ENCODE data around the gene MBD2.
"Not testable (repeated sequence)": the region's sequence is repeated elsewhere in the genome, so short reads cannot be mapped to it uniquely, and the experiment has no call there.

The MBD2 gene

DNA sequence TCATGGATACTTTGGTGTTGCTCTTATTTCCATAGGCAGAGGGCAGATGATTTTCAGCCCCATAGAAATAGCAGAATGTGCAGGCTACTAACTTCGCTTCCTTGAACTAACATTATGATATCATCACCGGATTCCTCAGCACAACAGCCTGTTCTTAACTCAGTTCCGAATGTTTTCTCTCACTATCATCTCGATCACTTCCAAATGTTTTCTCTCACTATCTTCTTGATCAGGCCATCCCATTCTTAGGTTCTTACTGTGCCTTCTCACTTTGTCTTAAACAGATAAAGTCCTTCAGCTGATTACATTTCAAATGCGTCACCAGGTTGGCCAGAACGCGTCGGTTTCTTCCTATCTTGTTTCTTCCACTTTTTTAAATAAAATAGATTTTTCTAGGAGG is 11.4 kb upstream of the MBD2 start:
- DNase-seq (ENCODE audit: low read depth in 2 of 2): no peak

DNA sequence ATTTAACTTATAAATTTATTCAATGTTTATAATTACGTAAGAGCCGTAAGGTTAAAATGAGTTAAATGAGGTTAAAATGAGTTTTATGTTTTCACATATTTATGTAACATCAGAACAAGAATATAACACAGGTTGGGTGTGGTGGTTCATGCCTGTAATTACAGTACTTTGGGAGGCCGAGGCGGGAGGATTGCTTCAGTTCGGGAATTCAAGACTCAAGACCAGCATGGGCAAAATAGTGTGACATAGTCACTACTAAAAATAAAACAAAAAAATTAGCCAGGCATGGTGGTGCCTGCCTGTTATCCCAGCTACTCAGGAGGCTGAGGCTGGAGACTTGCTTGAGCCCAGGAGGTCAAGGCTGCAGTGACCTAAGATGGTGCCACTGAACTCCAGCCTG is 9.3 kb upstream of the MBD2 start:
- no peak for DNase-seq (ENCODE audit: low read depth in 2 of 2)

DNA sequence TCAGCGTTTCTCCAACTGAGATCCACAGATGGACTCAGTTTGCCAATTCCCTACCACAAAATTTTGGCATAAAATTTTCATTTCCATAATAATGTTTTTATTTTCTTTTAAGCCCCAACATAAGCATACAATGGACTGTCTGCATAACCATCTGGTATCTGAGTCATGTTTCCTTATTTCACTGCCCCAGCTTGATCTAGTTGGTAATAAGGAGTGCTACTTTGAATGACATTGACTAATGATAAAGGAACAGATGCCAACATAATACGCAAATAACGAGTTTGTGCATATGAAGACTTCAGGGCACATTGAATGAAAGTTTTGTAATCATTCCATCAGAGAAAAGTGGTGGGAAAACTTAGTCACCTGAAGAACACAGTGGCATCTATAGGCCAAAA is 8.8 kb upstream of the MBD2 start:
- DNase-seq (ENCODE audit: low read depth in 2 of 2): no peak

DNA sequence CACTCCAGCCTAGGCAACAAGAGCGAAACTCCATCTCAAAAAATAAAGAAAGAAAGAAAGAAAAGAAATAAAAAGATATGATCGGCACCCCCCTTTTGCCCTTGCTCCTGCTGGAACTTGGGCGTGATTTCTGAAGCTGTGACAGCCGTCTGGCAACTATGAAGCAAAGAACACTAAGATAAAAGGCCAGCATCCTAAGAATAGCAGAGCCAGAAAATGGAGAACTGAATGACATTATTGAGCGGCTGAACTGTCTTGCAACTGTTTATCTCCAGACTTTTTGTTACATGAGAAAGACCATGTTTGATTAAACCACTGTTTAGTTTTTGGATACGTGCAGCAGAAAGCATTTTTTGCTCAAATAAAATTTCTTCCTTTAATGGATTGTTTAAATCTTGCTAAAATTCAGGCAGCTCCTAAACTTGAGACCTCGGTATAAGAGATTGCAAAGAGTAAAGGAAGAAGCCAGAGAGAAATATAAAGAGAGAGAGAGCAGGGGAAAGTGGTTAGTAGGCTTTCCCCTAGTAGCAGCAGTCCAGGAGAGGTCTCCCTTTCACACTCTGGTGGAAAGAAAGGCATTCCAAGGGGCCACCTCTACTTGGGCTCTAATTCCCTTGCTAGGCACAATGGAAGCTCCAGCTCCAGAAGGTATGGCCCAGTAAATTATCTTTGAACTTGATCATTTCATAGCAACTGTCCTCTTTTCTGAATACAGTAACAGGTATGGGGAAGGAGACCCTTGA is 8.2 kb upstream of the MBD2 start:
- no peak for DNase-seq (ENCODE audit: low read depth in 2 of 2)

DNA sequence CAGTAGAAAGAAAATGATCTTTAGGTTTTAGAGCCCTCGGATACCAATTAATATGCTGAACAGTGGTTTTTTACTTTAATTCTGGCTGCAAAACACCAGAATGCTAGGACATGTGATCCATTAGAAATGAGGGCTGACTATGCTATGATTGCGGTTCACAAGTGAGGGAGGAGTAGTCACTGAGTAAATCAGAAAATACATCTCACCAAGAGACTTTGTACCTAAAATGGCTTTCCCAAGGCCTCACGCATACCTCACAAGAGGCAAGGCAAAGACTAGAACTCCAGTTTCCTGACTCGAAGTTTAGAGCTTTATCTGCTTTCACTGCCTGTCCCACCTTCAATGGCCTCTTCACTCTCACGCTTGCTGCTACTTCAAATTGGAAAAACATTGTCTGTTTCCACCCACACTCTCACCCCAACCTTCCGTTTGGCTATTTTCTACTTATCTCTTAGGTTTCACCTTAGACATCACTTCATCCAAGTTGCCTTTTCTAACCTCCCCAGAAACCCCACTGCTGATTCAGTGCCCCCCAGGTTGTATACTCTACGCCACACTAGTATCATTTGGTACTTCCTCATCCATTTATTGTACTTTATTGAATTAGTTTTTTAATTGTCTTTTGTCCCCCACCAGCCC is 5.1 kb upstream of the MBD2 start:
- no peak for DNase-seq (ENCODE audit: low read depth in 2 of 2)

DNA sequence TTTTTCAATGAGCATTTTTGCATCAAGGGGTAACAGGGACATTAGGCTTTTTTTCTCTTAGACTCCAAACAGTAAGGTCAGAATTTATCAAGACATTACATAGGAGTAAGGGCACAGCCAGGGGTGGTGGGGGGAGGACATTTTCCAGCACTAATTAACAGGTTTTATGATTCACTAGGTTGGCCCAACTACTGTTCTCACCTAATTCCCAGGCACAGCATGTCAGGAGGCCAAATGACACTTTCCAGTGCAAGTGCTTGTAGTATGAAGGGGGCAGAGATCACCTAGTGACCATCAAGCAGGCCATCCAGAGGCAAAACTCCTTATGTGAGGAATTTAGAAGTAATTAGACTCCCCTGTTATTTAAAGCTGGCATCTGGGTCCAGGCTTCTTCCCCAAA is 3.9 kb upstream of the MBD2 start:
- no peak for DNase-seq (ENCODE audit: low read depth in 2 of 2)

DNA sequence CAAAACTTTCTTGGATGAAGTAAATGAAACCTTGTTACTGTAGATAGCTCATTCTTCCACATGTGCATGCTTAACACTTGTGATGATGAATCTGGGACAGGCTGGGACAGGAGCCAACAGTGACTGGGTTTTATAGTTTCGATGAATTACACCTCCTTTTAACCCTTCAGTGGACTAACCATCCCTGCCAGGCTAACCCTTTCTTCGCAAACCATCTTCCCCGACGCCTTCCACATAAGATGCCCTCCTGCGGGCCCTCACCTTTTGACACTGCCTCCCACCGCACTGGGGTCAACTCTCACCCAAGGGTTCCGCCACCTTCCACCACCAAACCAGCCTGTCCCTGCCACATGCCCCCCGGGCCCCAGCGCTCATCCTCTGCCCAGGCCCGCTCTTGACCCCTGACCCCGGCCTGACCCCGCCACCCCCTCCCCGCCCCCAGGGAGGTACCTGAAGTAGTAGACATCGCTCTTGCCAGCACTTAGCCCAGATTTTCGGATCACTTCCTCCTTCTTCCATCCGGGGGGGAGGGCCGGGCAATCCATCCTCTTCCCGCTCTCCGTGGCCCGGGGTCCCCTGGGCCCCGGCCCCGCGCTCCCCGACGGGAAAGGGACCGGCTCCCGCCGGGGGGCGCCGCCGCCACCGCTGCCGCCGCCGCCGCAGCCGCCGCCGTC is 764 bp downstream of the MBD2 start:
- DNase-seq (ENCODE audit: low read depth in 2 of 2): peak; percentile 22 to 33

DNA sequence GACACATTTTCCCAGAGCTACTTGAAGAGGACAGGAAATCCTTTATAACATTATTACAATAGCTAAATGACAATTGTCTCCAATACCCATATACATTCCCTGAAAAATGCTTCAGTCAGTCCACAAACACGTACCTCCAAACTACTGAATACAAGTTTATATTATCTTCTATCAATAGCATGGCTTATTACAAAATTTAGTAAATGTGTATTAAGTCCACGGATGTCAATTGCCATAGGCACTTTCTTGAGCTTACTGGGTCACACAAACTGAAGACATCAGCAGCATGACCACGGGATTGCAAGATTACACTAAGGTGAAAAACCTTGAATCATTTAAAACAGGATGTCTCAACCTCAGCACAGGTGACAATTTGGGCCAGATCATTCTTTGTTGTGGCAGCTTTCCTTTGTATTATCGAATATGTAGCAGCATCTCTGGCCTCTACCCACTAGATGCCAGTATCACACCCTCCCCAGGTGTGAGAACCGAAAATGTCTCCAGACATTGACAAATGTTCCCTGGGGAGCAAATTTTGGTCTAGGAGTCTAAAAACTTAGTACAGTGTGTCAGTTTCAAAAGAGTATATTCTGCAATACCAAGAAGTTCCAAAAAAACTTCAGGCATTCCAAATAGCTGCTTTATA is 1.4 kb downstream of the MBD2 start:
- DNase-seq (ENCODE audit: low read depth in 2 of 2): peak in 1 of 2 donors; percentile 27

DNA sequence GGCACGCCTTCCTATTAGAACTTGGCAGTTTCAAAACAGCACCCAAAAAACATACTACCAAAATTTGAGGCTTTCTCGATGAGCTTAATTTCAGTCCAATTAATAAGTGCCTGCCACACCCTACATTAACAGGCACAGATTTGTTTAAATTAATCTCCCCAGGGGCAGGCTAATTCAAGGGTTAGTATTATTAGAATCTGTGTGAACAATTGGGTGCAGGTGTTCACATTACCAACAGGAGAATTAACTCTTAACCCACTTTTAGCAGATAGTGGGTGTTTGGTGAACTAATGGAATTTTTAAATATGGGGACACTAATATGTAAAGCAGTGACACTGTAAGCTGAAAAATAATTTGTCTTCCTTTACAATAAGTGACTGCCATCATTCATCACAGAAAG is 4.1 kb downstream of the MBD2 start:
- DNase-seq (ENCODE audit: low read depth in 2 of 2): no peak

DNA sequence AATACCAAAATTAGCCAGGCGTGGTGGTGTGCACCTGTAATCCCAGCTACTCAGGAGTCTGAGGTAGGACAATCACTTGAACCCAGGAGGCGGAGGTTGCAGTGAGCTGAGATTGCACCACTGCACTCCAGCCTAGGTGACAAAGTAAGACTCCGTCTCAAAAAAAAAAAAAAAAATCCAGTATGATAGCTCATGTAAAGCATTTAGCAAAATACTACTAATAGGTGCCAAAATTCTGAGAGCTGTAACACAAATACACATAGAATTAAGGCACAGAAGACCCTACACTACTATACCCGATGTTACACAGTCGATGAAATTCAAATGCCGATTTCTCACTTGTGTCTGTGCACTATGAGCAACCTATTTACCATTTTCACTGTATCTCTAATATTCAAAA is 5.7 kb downstream of the MBD2 start:
- DNase-seq (ENCODE audit: low read depth in 2 of 2): not testable (repeated sequence)

DNA sequence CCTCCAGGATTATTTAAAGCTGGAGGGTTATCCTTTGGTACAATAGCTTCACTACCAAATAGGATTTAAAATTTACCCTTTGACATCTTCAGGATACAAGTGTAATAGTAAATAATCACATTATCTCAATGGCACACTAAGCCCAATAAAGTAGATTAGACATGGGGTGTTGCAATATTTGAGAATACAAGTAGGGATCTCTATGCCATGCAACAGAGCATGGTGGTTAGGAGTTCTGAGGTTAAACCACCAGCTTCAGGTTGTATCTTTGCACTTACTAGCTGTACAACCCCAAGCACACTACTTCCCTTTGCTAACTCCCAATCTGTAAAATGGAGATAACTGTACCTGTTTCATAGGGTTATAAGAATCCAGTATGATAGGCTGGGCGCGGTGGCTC is 6.2 kb downstream of the MBD2 start:
- no peak for DNase-seq (ENCODE audit: low read depth in 2 of 2)

DNA sequence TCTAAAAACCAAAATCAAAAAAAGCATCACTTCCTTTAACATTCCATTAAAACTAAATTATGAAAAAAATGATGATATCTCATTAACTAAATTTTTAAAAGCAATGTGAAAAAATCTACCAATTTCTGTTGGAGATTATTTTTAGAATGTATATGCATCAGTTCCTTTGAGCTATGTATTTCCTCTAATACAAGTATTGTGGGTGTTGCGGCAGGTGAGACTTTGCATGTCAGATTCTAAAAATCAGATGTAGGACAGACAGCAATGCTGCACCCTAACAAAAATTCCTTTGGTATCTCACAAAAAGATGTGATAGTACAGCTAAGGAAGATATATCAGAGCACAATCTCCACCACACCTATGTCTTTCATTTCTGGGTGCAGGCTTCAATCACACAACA is 6.8 kb downstream of the MBD2 start:
- DNase-seq (ENCODE audit: low read depth in 2 of 2): no peak

DNA sequence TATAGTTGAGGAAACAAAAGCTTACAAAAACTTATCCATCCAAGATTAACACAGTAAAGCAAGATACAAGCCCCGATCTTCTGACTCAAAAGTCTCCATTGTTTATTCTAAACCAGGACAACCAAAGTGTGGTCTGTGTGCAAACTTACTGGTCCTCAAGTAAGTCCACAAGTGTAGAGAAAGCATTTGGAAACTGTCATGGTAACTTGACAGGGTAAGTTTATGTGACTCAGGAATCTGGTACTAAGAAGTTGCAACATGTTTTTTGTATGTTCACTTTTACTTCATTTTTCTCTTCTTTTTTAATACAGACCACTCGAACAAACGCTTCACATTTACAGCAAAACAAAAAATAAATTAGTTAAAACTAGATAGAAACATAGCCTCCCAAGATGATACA is 9.4 kb downstream of the MBD2 start:
- DNase-seq (ENCODE audit: low read depth in 2 of 2): no peak

DNA sequence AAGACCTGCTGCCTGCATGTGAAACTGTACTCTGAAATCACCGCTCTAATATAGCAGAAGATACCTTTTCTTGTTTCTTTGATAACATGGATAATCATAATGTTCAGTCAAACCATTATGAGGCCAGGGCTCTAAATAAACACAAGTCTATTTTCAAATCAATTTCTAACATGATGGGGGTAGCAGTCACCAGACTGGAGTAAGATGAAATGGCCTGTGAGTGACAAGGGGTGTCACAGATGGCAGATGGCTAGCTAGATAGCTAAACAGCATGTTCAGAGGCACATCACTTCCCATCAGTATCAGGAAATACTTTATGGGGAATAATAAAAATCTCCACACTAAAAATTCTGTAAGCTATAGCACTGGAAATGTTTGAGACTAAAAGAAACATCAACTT is 14.0 kb downstream of the MBD2 start:
- DNase-seq (ENCODE audit: low read depth in 2 of 2): no peak

DNA sequence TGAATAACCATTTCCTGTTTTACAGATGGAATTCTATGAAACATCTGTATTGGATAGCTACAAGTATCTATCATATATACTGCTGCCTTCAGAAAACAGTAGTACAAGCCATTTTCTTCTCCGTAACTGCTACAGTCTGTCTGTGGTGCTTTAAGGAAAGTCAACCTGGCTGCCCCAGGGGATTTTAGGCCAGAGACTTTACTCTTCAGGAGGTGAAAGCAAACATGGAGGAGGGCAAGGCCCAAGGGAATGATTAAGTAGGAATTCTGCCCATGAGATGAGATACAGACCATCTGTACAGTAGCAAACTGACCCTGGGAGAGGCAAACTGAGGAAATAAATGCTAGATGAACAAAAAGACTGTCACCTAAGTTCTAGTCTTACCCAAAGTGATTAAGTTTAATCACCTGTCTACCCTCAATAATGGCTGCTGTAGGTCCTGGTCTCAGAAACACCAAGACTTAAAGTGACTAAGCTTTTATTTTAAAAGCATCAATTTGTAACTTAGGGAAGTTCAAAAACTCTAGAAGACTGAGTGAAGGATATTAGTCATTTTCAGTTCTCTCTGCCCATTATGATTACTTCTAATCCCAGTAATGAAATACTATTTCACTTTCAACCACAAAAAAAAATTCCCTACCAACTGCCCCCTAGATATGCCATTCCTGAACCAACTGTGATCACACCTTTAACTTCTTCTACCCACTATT is 14.8 kb downstream of the MBD2 start:
- DNase-seq (ENCODE audit: low read depth in 2 of 2): no peak

DNA sequence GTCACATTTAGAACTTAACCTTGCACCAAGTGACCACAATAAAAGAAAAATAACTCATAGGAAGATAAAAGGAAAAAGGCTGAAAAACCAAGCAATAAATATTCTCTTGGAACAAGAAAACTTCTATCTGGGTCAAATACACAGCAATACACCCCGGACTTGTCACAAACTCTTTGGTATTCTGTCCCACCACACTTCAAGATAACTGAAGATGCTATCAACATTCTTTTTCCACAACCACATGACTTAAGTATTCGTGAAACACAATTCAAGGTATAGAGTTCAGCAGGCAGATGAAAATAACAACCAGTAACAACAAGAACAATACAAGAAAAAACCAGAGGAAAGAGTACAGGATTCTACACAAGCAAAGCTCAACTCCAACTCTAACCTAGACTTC is 18.0 kb downstream of the MBD2 start:
- no peak for DNase-seq (ENCODE audit: low read depth in 2 of 2)

DNA sequence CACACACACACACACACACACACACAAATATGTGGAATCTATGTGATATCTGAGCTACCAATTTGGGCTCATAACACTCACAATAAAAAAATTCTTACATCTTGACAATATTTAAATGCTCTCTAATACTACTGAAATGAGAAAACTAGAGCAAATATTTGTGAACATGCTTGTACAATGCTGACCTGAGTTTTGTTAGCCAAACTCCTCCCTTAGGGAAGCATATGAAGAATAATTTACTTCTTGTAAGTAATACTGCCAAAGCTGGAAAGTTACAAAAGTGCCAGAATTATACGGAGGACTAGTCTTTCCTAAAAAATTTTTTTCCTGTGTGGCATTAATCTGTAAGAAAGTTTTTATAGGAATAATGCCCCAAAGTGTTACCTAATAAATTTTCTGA is 18.5 kb downstream of the MBD2 start:
- DNase-seq (ENCODE audit: low read depth in 2 of 2): no peak

DNA sequence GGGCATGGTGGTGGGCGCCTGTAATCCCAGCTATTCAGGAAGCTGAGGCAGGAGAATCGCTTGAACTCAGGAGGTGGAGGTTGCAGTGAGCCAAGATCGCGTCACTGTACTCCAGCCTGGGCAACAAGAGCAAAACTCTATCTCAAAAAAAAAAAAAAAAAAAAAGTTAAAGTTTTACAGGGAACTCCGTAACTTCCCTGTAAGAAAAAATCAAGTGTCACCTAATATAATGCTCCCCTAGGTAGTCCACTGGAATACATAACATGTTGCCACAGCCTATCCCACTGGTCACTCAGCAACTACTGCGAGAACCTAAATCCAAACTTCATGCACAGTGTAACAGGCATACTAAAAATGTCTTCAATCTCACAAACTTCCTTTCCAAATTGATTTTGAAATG is 19.0 kb downstream of the MBD2 start:
- DNase-seq (ENCODE audit: low read depth in 2 of 2): not testable (repeated sequence)

DNA sequence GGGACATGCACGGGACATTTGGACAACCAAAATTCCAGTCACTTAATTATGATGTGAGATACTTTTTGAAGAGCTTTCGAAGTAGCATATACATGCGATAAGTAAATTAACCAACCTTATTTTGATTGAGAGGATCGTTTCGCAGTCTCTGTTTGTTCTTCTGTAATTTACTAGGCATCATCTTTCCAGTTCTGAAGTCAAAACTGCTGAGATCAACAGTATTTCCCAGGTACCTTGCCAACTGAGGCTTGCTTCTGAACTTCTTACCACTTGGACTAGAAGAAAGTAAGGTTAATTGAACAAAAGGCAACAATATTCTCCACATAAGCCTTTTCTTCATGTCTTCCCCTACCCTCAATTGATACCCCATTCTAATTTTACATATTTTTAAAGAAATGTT is 19.6 kb downstream of the MBD2 start:
- DNase-seq (ENCODE audit: low read depth in 2 of 2): no peak

DNA sequence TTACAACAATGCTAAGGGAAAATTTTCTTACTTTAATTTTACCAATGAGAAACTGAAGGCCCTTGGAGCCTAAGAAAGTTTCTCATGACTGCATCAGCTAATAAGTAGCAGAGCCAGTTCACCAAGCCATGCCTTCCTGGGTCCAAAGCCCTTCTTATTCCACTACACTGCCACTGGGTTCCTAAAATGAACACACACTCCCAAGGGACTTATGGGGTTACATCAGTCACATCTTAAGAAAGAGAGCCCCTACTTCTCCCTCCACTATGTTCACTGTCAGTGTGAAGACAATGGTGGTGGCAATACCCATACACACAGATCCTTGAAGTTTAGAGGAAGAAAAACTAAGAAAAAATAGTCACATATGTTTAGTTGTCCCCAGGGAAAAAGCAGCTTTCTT is 20.6 kb downstream of the MBD2 start:
- DNase-seq (ENCODE audit: low read depth in 2 of 2): no peak

DNA sequence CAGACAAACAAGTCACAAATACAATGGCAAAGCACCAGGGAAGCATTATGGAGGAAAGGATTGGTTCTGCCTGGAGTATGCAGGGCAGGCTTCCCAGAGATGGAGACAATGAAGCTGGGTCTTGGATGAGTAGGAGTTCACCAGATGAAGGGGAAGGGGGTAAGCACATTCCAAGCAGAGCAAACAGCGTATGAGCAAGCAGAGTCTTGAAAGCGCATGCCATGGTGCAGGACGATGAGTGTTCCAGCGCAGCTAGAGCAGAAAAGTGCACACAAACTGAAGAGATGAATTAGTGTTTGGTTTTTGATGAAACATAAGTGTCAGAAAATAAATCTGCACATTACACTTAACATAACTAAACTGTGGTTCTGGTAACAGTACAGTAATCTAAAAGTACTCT is 21.6 kb downstream of the MBD2 start:
- no peak for DNase-seq (ENCODE audit: low read depth in 2 of 2)

DNA sequence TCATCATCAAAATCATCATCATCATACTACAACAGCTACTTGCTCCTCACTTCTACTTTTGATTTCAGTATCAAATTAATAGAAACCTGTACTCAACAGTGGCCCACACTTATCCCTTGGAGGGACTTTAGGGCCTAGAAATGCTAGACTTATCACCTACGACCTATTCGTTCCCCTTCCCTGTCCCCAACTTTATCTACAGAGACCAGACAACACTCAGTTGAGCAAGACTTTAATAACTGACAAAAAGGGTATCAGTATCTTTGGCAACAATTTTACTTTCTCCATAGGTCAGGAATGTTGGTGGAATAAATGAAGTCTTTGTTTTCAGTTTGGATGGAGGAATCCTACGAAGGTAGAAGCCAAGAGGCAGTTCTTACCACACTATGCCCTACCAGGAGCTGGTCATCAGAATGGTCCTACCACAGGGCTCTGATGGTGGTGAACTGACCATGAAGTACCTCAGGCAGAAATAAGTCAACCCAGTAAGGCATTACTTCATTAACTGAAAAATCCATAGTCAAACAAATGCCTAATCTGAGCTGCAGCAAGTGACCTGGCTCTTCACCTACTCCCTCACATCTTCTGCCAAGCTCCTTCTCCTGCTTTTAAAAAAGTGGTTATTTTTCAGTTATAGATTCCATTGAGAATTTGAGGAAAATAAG is 26.6 kb downstream of the MBD2 start:
- no peak for DNase-seq (ENCODE audit: low read depth in 2 of 2)

Measured in stimulated activated CD8-positive, alpha-beta memory T cell treated with anti-CD3 and anti-CD28 coated beads, Interleukin-7, amount 100 ng/mL, for 4 hours (primary cell).